Ishikawa (cell line): ENCODE data around the gene ATRNL1.

Experiments used
- MAX ChIP-seq: IDR thresholded peaks from 2 replicates; pipeline ENCODE4 v1.6.1; 2012
- NFIC ChIP-seq: IDR thresholded peaks from 2 replicates; pipeline ENCODE4 v1.6.1; 2012
- RAD21 ChIP-seq: IDR thresholded peaks from 2 replicates; pipeline ENCODE4 v1.6.1; 2012; ENCODE audit warnings: low read depth
- REST ChIP-seq: IDR thresholded peaks from 2 replicates; pipeline ENCODE4 v1.6.1; 2012; ENCODE audit warnings: low read depth, mild to moderate bottlenecking
- TAF1 ChIP-seq: IDR thresholded peaks from 2 replicates; pipeline ENCODE4 v1.6.1; 2012; ENCODE audit warnings: low read depth, mild to moderate bottlenecking
- TEAD4 ChIP-seq: IDR thresholded peaks from 2 replicates; pipeline ENCODE4 v1.6.1; 2012
- USF1 ChIP-seq: IDR thresholded peaks from 2 replicates; pipeline ENCODE4 v1.6.1; 2012
- YY1 ChIP-seq: IDR thresholded peaks from 2 replicates; pipeline ENCODE4 v1.6.1; 2012; ENCODE audit warnings: low read depth

GRCh38 chr10:115933098-115933497 is 839.9 kb downstream of the ATRNL1 start:
- no peak for TF ChIP-seq TEAD4
- TF ChIP-seq USF1, result no peak
- no peak for TF ChIP-seq REST
- no peak for TF ChIP-seq YY1
- no peak for TF ChIP-seq NFIC
- no peak for TF ChIP-seq TAF1
- TF ChIP-seq MAX, result no peak
- TF ChIP-seq RAD21, result no peak
